GM21381 (cell line): ENCODE measurements around the gene SURF4.

ENCODE experiments used
- ATAC-seq: cut with Tn5 transposase; IDR thresholded peaks from one replicate; pipeline ENCODE4 v1.9.1; 2021; ENCODE audit warnings: mild to moderate bottlenecking, moderate library complexity; ENCODE audit not compliant: unreplicated experiment

Gene SURF4

GRCh38 chr9:133375116-133375723, 640 bp downstream of the SURF4 start:
- peak; percentile 11 for ATAC-seq

- no peak for ATAC-seq
Measured at GRCh38 chr9:133374612-133375115, 1.2 kb downstream of the SURF4 start.

- no peak for ATAC-seq
Measured at GRCh38 chr9:133372144-133372543, 3.7 kb downstream of the SURF4 start.

- ATAC-seq = no peak
Measured at GRCh38 chr9:133371261-133371711, 4.6 kb downstream of the SURF4 start.

GRCh38 chr9:133370685-133371084, 5.2 kb downstream of the SURF4 start:
- ATAC-seq = no peak

- no peak for ATAC-seq
Measured at GRCh38 chr9:133369933-133370332, 5.9 kb downstream of the SURF4 start.

GRCh38 chr9:133369422-133369821, 6.4 kb downstream of the SURF4 start:
- no peak for ATAC-seq

- no peak for ATAC-seq
Measured at GRCh38 chr9:133368249-133368881, 7.5 kb downstream of the SURF4 start.

- ATAC-seq = no peak
Measured at GRCh38 chr9:133367778-133368177, 8.1 kb downstream of the SURF4 start.

GRCh38 chr9:133367221-133367620, 8.6 kb downstream of the SURF4 start:
- no peak for ATAC-seq

GRCh38 chr9:133366435-133366834, 9.4 kb downstream of the SURF4 start:
- ATAC-seq = no peak

GRCh38 chr9:133362359-133363044, 13.4 kb downstream of the SURF4 start:
- no peak for ATAC-seq

GRCh38 chr9:133361507-133362092, 14.3 kb downstream of the SURF4 start:
- no peak for ATAC-seq

- no peak for ATAC-seq
Measured at GRCh38 chr9:133360400-133361393, 15.2 kb downstream of the SURF4 start.

- no peak for ATAC-seq
Measured at GRCh38 chr9:133359399-133360175, 16.3 kb downstream of the SURF4 start.

GRCh38 chr9:133357656-133358055, 18.2 kb downstream of the SURF4 start:
- ATAC-seq = no peak

GRCh38 chr9:133356391-133357091, 19.3 kb downstream of the SURF4 start, which contains the start of the genes SURF1 and SURF2:
SURF1 (minus strand) TSS chr9:133356487; CDS start chr9:133356453, 34 bp downstream.
SURF2 (plus strand) TSS chr9:133356550; CDS start chr9:133356593, 43 bp downstream.
- peak; percentile 63 for ATAC-seq

- ATAC-seq = peak; percentile 32
Measured at GRCh38 chr9:133355881-133356357, 19.9 kb downstream of the SURF4 start.

- no peak for ATAC-seq
Measured at GRCh38 chr9:133354766-133355165, 21.1 kb downstream of the SURF4 start.
